ENCODE results near the gene ACOXL.

ACOXL gene

DNA sequence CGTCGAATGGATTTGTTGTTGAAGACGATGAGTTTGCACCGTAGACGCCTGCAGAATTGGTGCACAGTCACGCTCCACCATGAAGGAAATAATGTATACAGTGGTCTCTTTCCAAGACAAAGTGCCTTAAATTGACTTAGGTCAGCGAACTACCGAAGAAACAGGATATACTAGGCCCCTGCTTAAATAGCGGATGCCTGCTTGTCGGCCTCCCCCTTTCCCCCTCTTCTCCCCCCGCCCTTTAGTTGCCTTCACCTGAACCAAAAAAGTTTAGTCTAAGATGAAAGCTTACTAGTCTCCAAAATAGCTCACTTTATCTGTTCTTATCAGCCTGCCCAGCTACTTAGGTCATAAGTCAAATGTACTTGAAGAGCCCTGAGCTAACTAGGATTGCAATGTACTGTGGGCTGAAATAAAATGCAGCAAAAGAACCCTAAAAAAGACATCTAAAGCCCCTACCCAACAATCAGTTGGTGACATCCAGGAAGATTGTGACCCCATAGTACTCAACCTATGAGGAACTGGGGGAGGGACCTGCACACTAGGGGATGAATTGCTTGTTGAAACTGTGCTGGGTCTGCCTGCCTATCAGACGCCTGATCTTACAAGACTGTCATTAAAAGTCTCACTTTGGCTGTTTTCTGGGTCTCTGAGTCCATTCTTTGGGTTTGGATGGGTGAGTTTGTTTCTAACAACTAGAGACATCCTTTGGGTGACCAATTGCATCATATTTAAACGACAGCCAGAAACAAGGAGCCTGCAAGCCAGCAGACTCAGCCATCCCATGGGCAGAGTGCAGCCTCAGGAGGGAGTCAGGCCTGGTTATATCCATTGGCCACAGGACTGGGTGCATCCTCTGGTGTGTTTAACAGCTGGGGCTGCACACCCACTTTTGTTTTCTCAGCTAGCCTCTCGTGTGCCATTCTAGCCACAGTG is 14.5 kb downstream of the ACOXL start:
- no peak for DNase-seq
- in situ Hi-C loops (cut with HindIII; ENCODE audit: low pct_ligation_motif_present, low pct_unique_long_range_greater_than_20kb, low sequenced_read_pairs): no loop called here

DNA sequence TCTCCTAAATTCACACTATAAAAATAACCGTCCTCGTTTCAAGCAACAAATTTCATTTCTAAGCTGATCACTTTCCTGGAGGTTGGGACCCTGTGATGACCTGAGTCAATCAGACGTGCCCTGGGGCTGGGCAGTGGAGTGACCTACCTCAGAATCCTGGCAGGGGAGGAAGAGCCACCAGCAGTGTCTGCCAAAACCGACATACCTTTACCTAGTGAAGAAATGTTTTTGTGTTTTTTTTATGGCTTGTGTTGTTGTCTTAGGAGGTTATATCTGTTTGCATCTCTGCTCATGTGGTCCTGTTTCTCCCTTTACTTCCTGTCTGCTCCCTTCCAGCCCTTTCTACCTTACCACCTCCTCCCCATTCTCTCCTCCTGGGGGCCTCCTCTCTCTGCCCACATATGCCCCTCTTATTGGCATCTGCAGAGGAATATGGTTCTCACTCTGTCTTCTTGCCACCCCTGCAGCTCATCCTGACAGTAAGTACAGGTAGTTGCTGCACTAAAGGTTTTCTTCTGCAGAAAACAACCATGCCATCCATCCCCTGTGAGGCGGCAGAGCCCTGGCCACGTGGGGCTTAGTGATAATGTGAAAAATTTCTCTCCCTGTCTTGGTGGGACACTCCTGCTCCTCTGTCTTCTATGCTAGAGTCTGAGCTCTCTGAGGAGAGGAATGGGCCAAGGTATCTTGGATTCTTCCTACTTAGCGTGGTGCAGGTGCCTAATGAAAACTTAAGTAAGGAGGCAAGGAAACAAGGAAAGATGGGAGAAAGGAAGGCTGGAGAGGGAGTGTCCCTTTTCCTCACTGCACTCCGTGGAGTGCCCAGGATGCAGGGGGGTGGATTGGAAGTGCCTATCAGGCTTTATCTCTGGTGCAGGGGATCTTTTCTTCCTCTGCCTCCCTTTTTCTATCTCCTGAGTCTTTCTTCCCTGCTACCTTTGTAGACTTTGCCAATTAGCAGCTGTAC is 15.4 kb downstream of the ACOXL start:
- DNase-seq: no peak
- in situ Hi-C loops (cut with HindIII; ENCODE audit: low pct_ligation_motif_present, low pct_unique_long_range_greater_than_20kb, low sequenced_read_pairs): no loop called here

DNA sequence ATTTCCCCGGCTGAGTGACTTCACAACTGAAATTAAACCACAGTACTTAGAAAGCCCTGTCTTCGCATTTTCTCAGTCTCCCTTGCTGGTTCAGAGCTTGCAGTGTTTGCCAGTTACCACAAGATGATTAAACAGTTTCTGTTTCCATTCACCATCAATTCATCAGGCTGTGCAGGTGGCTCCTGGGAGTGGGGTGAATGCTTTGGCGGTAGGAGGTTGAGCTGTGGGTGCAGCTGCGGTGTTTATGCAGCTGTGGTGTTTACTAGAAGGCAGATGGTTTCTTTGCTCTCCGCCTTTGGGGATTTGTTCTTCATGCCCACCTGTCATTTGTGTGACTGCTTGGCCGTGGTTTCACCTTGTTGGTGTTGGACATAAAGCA is 16.1 kb downstream of the ACOXL start:
- in situ Hi-C loops (cut with HindIII; ENCODE audit: low pct_ligation_motif_present, low pct_unique_long_range_greater_than_20kb, low sequenced_read_pairs): no loop called here
- DNase-seq: no peak

DNA sequence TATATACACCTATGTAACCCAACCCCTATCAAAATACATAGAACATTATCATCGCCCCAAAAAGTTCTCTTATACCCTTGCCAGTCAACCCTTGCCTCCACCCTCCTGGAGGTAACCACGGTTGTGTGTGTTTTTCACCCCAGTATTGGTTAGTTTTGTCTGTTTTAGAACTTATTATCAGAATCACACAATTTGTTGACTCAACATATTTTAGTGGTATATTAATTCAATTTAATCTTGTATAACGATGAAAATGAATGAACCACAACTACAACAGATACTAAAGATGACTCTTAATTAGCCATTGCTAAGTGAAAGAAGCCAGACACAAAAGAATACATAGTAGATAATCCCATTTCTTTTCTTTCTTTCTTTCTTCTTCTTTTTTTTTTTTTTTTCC is 19.3 kb downstream of the ACOXL start:
- DNase-seq: no peak
- in situ Hi-C loops (cut with HindIII; ENCODE audit: low pct_ligation_motif_present, low pct_unique_long_range_greater_than_20kb, low sequenced_read_pairs): no loop called here

DNA sequence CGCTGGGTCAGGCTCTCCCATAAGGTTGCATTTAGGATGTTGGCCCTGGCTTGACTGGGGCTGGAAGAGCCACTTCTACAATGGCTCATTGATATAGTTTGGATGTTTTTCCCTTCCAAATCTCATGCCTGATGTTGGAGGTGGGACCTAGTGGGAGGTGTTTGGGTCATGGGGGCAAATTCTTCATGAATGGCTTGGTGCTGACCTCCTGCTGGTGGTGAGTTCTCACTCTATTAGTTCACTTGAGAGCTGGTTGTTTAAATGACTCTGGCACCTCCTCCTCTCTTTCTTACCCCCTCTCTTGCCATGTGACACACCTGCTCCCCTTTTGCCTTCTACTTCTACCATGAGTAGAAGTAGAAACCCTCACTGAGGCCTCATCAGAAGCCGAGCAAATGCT is 20.5 kb downstream of the ACOXL start:
- DNase-seq: no peak
- in situ Hi-C loops (cut with HindIII; ENCODE audit: low pct_ligation_motif_present, low pct_unique_long_range_greater_than_20kb, low sequenced_read_pairs): no loop called here

DNA sequence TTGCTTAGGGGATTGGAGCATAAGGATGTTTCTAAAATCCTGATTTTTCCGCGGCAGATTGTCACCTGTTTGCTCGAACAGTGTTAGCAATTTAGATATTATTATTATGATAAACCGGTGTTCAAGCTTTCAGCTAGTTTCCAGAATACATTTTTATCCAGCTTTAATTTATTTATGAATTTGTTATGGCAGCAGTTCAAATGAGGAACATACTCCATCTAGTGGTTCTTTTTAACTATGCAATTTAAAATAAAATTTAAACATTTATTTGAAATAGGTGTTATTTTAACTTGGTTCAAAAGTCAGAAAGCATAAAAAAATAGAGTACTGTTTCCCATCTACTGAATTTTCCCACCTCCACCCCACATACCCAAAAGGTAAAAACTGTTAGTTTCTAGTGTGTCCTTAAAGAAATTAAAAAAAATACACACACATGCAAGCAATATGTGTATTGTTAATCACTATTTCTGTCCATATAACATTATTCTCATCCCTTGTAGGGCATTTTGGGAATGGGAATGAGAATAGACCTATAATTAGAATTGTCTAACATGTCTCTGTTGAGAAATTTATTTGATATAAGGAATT is 23.2 kb downstream of the ACOXL start:
- in situ Hi-C loops (cut with HindIII; ENCODE audit: low pct_ligation_motif_present, low pct_unique_long_range_greater_than_20kb, low sequenced_read_pairs): no loop called here
- DNase-seq: peak; percentile 24

DNA sequence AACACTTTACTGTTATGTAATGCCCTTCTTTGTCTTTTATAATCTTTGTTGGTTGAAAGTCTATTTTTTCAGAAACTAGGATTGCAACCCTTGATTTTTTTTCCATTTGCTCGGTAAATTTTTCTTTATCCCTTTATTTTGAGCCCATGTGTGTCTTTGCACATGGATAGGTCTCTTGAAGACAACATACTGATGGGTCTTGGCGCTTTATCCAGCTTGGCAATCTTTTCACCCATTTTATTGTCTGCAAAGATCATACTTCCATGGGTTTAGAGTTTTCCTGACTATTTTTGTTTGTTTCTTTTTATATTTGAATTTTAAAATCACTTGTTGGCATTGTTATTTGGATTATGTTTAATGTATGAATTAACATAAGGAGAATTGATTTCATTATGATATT is 27.0 kb downstream of the ACOXL start:
- in situ Hi-C loops (cut with HindIII; ENCODE audit: low pct_ligation_motif_present, low pct_unique_long_range_greater_than_20kb, low sequenced_read_pairs): no loop called here

DNA sequence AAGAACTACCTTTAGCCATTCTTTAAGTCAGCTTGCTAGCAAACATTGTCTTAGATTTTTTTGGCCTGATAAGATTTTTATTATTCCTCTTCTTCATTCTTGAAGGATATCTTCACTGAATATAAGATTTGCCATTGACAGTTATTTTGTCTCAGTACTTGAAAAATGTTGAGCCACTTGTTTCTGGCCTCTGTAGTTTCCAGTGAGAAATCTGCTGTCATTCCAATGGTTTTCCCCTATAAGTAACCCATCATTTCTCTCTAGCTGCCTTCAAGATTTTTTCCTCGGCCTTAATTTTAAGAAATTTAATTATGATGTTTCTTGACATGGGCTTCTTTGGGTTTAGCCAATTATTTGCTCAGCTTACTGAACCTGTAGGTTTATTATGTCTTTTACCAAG is 32.6 kb downstream of the ACOXL start:
- in situ Hi-C loops (cut with HindIII; ENCODE audit: low pct_ligation_motif_present, low pct_unique_long_range_greater_than_20kb, low sequenced_read_pairs): no loop called here
- no peak for DNase-seq

More for the DNA sequence above, 27.0 kb downstream of the ACOXL start:
- no peak for DNase-seq

DNA sequence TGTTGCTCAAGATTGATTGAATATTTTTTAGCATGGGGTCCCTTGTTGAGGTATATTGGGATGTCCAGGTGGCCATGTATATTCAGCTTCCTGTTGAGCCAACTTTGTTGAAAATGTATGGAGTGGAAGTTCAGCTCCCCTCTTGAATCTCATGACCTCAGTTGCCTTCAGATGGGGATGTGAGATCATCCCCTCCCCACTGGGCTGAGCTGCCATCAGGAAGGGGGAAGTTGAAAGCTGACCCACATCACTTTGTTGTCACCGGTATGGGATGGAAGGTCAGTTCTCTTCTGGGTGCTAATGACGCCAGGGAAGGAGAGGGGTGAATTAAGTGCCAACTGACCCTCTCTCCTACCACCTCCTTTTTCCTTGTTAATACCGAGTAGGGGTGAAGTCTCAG is 33.9 kb downstream of the ACOXL start:
- in situ Hi-C loops (cut with HindIII; ENCODE audit: low pct_ligation_motif_present, low pct_unique_long_range_greater_than_20kb, low sequenced_read_pairs): no loop called here
- no peak for DNase-seq

DNA sequence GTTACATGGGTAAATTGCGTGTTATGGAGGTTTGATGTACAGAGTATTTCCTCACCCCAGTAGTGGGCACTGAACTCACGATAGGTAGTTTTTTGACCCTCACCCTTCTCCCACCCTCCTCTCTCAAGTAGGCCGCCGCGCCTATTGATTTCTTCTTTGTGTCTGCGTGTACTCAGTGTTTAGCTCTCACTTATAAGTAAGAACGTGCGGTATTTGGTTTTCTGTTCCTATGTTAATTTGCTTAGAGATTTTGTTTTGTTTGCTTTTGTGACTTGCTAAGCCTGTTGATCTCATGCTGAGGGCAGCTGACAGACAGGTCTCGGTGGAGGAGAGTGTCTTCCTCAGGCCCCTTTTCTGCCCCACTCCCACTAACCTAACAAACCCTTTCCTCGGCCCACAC is 36.2 kb downstream of the ACOXL start:
- no peak for DNase-seq
- in situ Hi-C loops (cut with HindIII; ENCODE audit: low pct_ligation_motif_present, low pct_unique_long_range_greater_than_20kb, low sequenced_read_pairs): no loop called here

DNA sequence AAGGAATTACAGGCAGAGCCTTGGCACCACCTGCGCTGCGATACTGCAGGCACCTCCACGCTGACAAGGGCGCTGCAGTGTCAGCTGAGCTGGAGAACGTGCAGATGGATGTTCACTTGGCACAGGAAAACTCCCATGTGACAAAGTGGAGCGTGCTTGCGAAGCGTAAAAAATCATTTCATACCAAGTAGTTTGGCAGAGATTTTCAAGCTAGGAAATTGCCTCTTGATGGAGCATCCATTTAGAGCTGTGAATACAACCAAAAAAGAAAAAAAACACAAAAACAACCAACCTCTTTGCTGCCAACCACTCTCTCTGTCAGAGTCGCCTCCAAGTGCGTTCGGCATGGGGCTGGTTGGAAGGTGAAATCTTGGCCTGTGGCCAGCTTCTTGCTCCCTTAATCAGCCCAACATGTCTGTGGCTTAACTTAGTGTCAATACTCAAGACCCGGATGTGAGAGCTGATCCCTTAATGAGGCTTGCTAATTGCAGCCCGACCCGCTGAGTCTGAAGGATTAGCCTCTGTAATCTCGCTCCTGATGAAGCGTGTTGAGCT is 38.1 kb downstream of the ACOXL start:
- no peak for DNase-seq
- in situ Hi-C loops (cut with HindIII; ENCODE audit: low pct_ligation_motif_present, low pct_unique_long_range_greater_than_20kb, low sequenced_read_pairs): no loop called here

DNA sequence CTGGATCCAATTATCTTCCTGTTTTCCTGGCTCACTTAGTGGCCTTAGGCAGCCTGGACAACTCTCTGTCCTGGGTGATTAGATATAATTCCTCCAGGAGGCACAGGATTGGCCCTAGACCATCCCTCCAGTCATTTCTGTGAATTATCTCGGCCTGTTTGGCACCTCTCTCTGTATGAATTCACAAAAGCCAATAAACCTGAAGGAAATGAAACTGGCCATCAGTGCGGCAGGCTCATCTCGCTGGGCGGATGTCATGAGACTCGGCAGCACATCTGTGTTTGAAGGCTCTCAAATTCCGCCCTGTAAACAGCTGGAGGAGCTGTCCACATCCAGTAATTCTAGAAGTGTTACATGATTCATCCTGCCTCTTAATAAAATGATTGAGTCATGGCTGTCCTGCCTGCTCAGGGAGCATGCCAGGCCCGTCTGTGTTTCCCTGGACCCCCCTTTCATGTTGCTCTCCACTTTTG is 38.6 kb downstream of the ACOXL start:
- DNase-seq: no peak
- in situ Hi-C loops (cut with HindIII; ENCODE audit: low pct_ligation_motif_present, low pct_unique_long_range_greater_than_20kb, low sequenced_read_pairs): no loop called here

DNA sequence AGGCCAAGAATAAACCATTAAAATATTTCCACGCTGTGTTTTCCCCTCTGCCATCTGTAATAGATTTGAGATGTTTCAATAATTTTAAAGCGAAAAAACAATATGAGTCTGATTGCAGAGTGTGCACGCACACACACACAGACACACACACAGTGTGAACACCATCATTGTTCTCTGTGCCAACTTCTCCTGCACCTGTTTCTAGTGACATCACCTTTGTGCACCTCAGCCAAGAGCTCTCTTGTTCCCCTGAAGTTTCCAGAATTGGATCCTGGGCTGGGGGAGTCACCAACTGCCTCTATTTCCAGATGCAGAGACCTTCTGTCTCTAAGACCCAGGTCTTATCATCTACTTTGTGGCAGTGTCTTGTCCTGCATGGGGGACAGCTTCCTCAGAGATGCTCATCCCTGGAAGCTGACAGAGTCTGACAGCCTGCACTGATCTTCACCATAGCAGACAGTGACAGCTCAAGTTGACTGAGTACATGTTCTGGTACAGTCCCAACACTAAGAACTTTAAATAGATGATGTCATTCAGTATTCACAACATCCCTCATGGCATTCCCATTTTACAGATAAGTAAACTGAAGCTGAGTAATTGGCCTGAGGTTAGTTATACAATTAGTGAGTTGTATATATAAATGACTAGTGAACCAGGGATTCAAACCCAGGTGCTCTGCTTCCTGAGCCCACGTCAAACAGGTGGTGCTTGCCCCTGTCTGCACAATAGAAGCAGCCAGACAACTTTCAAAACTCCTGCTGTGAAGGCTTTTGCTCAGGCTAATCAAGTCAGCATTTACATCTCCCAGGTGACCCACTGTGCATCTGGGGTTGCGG is 39.4 kb downstream of the ACOXL start:
- in situ Hi-C loops (cut with HindIII; ENCODE audit: low pct_ligation_motif_present, low pct_unique_long_range_greater_than_20kb, low sequenced_read_pairs): no loop called here
- DNase-seq: no peak

DNA sequence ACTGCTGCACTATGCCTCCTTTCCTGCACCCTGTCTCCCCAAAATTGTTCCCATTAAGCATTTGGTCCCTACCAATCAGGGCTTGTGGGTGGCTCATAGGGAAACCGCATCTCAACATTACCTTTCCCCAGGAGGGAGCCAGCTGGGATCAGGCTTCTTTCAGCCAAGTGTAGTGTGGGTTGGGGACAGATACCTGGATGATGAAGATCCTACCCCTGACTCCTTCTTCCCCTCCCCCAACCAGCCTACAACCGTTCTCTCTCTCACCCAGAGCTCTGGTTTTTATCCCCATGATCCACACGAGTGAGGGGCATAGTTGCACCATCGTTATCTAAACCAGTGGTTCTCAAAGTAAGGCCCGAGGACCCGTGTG is 40.0 kb downstream of the ACOXL start:
- in situ Hi-C loops (cut with HindIII; ENCODE audit: low pct_ligation_motif_present, low pct_unique_long_range_greater_than_20kb, low sequenced_read_pairs): no loop called here
- DNase-seq: no peak

DNA sequence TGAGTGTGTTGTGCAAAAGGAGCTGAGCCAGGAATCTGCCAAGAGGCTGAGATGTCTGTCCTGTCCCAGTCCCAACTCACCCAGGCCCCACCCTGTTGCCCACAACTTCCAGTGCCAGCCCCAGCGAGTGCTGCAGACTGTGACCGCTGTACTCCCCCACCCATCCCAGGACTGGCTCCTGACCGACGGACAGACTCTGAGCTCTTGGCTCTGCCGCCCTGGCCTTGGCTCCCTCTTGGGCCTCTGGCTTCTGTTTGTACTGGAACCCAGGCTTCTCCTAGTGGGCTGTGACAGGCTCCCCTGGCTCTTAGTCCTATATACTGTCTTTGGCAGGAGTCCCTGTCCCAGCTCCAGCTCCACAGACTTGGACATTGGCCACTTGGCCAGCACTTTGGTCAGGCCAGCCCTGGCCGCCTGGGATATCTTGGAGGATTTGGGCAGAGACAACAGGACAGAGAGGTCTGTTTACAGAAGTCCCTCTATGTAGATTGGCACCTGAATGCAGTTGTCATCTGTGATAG is 41.1 kb downstream of the ACOXL start:
- in situ Hi-C loops (cut with HindIII; ENCODE audit: low pct_ligation_motif_present, low pct_unique_long_range_greater_than_20kb, low sequenced_read_pairs): no loop called here
- no peak for DNase-seq

DNA sequence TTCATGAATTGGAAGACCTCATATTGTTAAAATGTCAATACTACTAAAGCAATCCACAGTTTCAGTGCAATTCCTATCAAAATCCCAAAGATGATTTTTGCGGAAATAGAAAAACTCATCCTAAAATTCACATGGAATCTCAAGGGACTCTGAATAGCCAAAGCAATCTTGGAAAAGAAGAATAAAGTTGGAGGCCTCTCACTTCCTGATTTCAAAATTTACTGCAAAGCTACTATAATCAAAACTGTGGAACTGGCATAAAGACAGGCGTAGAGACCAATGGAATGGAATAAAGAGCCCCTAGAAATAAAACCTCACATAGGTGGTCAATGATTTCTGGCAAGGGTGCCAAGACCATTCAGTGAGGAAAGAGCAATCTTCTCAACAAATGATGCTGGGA is 42.3 kb downstream of the ACOXL start:
- DNase-seq: no peak
- in situ Hi-C loops (cut with HindIII; ENCODE audit: low pct_ligation_motif_present, low pct_unique_long_range_greater_than_20kb, low sequenced_read_pairs): no loop called here

DNA sequence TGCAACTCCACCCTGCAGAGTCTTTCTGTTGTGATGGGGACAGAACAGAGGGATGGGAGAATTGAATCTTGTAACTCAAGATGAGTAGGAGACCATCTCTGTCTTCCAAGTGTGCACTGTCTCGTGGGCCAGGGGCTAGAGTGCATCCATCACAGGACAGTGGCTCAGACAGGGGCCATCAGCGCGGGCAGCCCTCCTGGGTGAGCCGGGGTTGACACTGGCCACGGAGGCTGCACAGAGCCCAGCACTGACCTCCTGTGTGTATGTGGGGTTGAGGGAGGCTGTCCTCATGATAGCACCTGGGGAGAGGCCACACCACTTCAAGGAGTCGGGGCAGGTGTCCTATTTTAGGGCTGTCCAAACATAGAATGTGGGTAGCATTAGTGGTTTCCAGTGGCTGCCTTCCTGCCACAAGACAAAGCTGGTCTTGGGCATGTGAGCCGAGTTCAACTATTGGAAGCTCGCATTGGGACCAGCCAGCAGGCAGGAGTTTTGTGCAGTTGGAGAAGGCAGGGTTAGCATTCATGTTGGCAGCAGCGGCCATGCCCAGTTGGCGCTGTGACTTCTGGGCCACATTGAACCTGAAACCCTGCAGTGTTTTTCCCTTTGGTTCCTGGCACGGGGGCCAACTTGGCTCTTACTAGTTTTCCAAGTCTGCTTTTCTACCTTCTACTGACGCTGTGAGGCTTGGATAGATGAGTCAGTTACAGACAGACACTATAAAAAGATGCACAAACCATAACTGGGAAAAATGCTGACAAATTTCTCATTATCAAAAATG is 45.3 kb downstream of the ACOXL start:
- no peak for DNase-seq
- in situ Hi-C loops (cut with HindIII; ENCODE audit: low pct_ligation_motif_present, low pct_unique_long_range_greater_than_20kb, low sequenced_read_pairs): no loop called here
